ENCODE data around the gene OTP. TPM values are rescaled to one million over a fixed set of nuclear protein-coding genes. Genes with fewer than 3 reads are reported as not detected.

Gene OTP
- total RNA-seq, 1 experiment from 2014 or later = not detected

GRCh38 chr5:77638763-77639671 is 504 bp upstream of the OTP start:
- Histone ChIP-seq H3K9me2 (replicated peaks; ENCODE audit: low read length) (no peaks in the 10 kb centered on the region), H3K27ac (ENCODE audit: low read length) (no peak overlapping the region), H3K36me3 (ENCODE audit: low read depth, low read length) (no peaks in the 10 kb centered on the region), H3F3A (ENCODE audit: low read length, unreplicated experiment) (no peaks in the 10 kb centered on the region), H3K4me1 (ENCODE audit: insufficient read depth, low read length) (no peaks in the 10 kb centered on the region), H3K27me3 (ENCODE audit: low read length) (peaks cover 44% of the 10 kb centered on the region), H3K9me3 (ENCODE audit: low read length) (no peaks in the 10 kb centered on the region), H3K4me3 (ENCODE audit: low read length) (no peak overlapping the region), H3K79me2 (ENCODE audit: low read length) (no peaks in the 10 kb centered on the region), H4K20me1 (ENCODE audit: low read length) (no peaks in the 10 kb centered on the region), H3K9ac (ENCODE audit: low read length) (no peak overlapping the region), H2AFZ (ENCODE audit: low read length) (no peak overlapping the region), H3K4me2 (ENCODE audit: low read length) (no peak overlapping the region)
- ATAC-seq = no peak
- no TSS peak for BruUV-seq (replicated peaks)
- CTCF ChIA-PET = no interaction called here
- intact Hi-C loops (cut with micrococcal nuclease) = no loop called here
- TF ChIP-seq CTCF (conservative IDR thresholded peaks at IDR 0.05; ENCODE audit: low read depth, low read length) = no peak
- no peak for TF ChIP-seq EZH2phosphoT487 (IDR thresholded peaks at IDR 0.05; ENCODE audit: borderline replicate concordance, low read length)
- no peak for TF ChIP-seq EZH2 (IDR thresholded peaks at IDR 0.05; ENCODE audit: low read length, unreplicated experiment)
- POLR2A ChIA-PET (ENCODE audit: unreplicated experiment) = no interaction called here
- DNase-seq = no peak

DNA sequence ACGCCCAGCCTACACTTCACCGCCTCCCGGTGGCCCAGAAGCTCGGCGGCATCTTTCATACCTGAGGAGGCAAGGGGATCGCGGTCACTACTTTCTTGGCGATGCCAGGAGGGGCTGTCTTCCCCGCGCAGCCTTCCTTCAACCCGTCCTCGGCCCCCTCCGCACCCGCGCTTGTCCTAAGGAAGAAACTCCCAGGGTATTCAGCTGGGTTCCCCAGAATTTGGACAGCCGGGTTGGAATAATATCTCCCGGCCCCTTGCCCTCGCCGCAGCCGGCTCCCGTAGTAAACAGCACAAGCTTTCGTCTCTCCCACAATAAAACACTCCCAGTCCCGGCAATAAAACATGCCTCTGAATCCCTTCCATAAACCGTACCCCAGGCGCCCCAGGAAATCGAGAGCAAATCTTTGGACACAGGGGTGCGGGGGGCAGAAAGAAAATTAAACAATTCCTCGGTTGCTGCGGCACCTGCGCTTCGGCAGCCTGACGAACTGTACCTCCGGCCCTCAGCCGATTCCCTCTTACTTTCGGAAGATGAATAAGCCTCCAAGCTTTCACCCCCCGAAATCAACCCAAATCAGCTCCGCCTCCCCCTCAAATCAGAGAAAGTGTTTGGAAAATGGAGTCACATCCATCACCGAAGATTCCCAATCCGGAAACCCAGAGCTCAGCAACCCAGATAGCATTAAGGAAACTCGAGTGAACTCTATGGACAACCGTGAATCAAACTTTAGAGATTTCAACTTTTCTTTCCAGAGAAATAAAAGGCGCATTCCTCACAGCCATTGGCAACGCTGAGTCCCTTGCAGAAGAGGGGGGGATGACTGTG is 1.1 kb downstream of the OTP start:
- no peaks in the 10 kb centered on the region for H4K20me1 ChIP-seq (ENCODE audit: low read length)
- no peak overlapping the region for H3K27ac ChIP-seq (ENCODE audit: low read length)
- DNase-seq (no peak), ATAC-seq (no peak)
- no TSS peak for BruUV-seq (replicated peaks)
- no peak for TF ChIP-seq CTCF (conservative IDR thresholded peaks at IDR 0.05; ENCODE audit: low read depth, low read length)
- TF ChIP-seq EZH2 (IDR thresholded peaks at IDR 0.05; ENCODE audit: low read length, unreplicated experiment) = no peak
- no peak for TF ChIP-seq EZH2phosphoT487 (IDR thresholded peaks at IDR 0.05; ENCODE audit: borderline replicate concordance, low read length)
- CTCF ChIA-PET = no interaction called here
- no peaks in the 10 kb centered on the region for H3K79me2 ChIP-seq (ENCODE audit: low read length)
- no peaks in the 10 kb centered on the region for H3K9me2 ChIP-seq (replicated peaks; ENCODE audit: low read length)
- H3K36me3 ChIP-seq (ENCODE audit: low read depth, low read length) = no peaks in the 10 kb centered on the region
- no peaks in the 10 kb centered on the region for H3K9me3 ChIP-seq (ENCODE audit: low read length)
- POLR2A ChIA-PET (ENCODE audit: unreplicated experiment) = no interaction called here
- intact Hi-C loops (cut with micrococcal nuclease) = no loop called here
- no peak overlapping the region for H3K4me3 ChIP-seq (ENCODE audit: low read length)
- peaks cover 44% of the 10 kb centered on the region for H3K27me3 ChIP-seq (ENCODE audit: low read length)
- H3F3A ChIP-seq (ENCODE audit: low read length, unreplicated experiment) = no peaks in the 10 kb centered on the region
- no peak overlapping the region for H3K9ac ChIP-seq (ENCODE audit: low read length)
- H3K4me1 ChIP-seq (ENCODE audit: insufficient read depth, low read length) = no peaks in the 10 kb centered on the region
- H3K4me2 ChIP-seq (ENCODE audit: low read length) = no peak overlapping the region
- H2AFZ ChIP-seq (ENCODE audit: low read length) = no peak overlapping the region

All from PC-3 (cell line).